SK-N-MC (cell line): ENCODE results near the gene FOXP1.

Source experiments
- EZH2 ChIP-seq: fragments of 200-600 bp; sonication (generic); IDR thresholded peaks from one replicate; pipeline ENCODE4 v1.6.1; 2017; ENCODE audit warnings: antibody characterized with exemption
- POLR2AphosphoS5 ChIP-seq: IDR thresholded peaks from 2 replicates; pipeline ENCODE4 v1.6.1; 2012; ENCODE audit warnings: mild to moderate bottlenecking, low read depth, low read length, borderline replicate concordance

GRCh38 chr3:71176366-71176765 lies 407.2 kb downstream of the FOXP1 start:
- no peak for TF ChIP-seq POLR2AphosphoS5
- no peak for TF ChIP-seq EZH2
